ENCODE results near the gene SPARCL1. TPM values are rescaled to one million over a fixed set of nuclear protein-coding genes. Genes with fewer than 3 reads are reported as not detected.

SPARCL1 gene
- total and polyA plus RNA-seq, 2 donors (not counting 1 experiment from before 2014, with no cell fraction given), result 0.64 to 4.1 TPM

GRCh38 chr4:87511500-87511899, 17.7 kb downstream of the SPARCL1 start:
- Histone ChIP-seq H3K4me2 (ENCODE audit: extremely low read depth, insufficient read depth, low read length) (no peak overlapping the region), H3K4me1 (ENCODE audit: control insufficient read depth, extremely low read depth, insufficient read depth, low read length) (peaks cover 5% of the 10 kb centered on the region), H3K9me3 (ENCODE audit: control insufficient read depth, insufficient read depth, low read depth, low read length) (no peaks in the 10 kb centered on the region), H4K20me1 (ENCODE audit: control insufficient read depth, extremely low read depth, insufficient read depth, low read length) (no peaks in the 10 kb centered on the region), H3K27ac (ENCODE audit: insufficient read depth, low read length) (no peak overlapping the region), H3K4me3 (replicated peaks in 1 of 4; ENCODE audit: control extremely low read depth in 1 of 4, insufficient read depth in 1 of 4, low read depth in 3 of 4, low read length in 4 of 4) (no peak overlapping the region), H3K9ac (ENCODE audit: insufficient read depth, low read length) (no peak overlapping the region), H3K36me3 (ENCODE audit: control insufficient read depth, insufficient read depth, low read length) (no peaks in the 10 kb centered on the region), H3K79me2 (ENCODE audit: control insufficient read depth, insufficient read depth, low read length) (no peaks in the 10 kb centered on the region), H3K27me3 (ENCODE audit: control insufficient read depth, insufficient read depth, low read length) (no peaks in the 10 kb centered on the region), H2AFZ (ENCODE audit: low read length) (no peak overlapping the region)
- no peak for TF ChIP-seq EZH2 (IDR thresholded peaks at IDR 0.05; ENCODE audit: low read length, missing control alignments)
- TF ChIP-seq CTCF (conservative IDR thresholded peaks at IDR 0.05 in 1 of 2, IDR thresholded peaks at IDR 0.05 in 1 of 2; ENCODE audit: low read depth in 1 of 2, low read length in 2 of 2), result no peak
- no peak for DNase-seq (ENCODE audit: low read depth in 2 of 2)

GRCh38 chr4:87510747-87511146, 18.4 kb downstream of the SPARCL1 start:
- Histone ChIP-seq H3K36me3 (ENCODE audit: control insufficient read depth, insufficient read depth, low read length) (no peaks in the 10 kb centered on the region), H3K4me3 (replicated peaks in 1 of 4; ENCODE audit: control extremely low read depth in 1 of 4, insufficient read depth in 1 of 4, low read depth in 3 of 4, low read length in 4 of 4) (no peak overlapping the region), H4K20me1 (ENCODE audit: control insufficient read depth, extremely low read depth, insufficient read depth, low read length) (no peaks in the 10 kb centered on the region), H3K9ac (ENCODE audit: insufficient read depth, low read length) (no peak overlapping the region), H3K9me3 (ENCODE audit: control insufficient read depth, insufficient read depth, low read depth, low read length) (no peaks in the 10 kb centered on the region), H3K4me2 (ENCODE audit: extremely low read depth, insufficient read depth, low read length) (no peak overlapping the region), H3K27me3 (ENCODE audit: control insufficient read depth, insufficient read depth, low read length) (no peaks in the 10 kb centered on the region), H2AFZ (ENCODE audit: low read length) (no peak overlapping the region), H3K27ac (ENCODE audit: insufficient read depth, low read length) (no peak overlapping the region), H3K79me2 (ENCODE audit: control insufficient read depth, insufficient read depth, low read length) (no peaks in the 10 kb centered on the region), H3K4me1 (ENCODE audit: control insufficient read depth, extremely low read depth, insufficient read depth, low read length) (peaks cover 5% of the 10 kb centered on the region)
- no peak for DNase-seq (ENCODE audit: low read depth in 2 of 2)
- TF ChIP-seq EZH2 (IDR thresholded peaks at IDR 0.05; ENCODE audit: low read length, missing control alignments) (no peak), CTCF (conservative IDR thresholded peaks at IDR 0.05 in 1 of 2, IDR thresholded peaks at IDR 0.05 in 1 of 2; ENCODE audit: low read depth in 1 of 2, low read length in 2 of 2) (no peak)

- Histone ChIP-seq H3K27me3 (ENCODE audit: control insufficient read depth, insufficient read depth, low read length) (no peaks in the 10 kb centered on the region), H4K20me1 (ENCODE audit: control insufficient read depth, extremely low read depth, insufficient read depth, low read length) (no peaks in the 10 kb centered on the region), H3K4me2 (ENCODE audit: extremely low read depth, insufficient read depth, low read length) (peak overlapping the region; percentile 38), H2AFZ (ENCODE audit: low read length) (peak overlapping the region; percentile 45), H3K79me2 (ENCODE audit: control insufficient read depth, insufficient read depth, low read length) (no peaks in the 10 kb centered on the region), H3K4me1 (ENCODE audit: control insufficient read depth, extremely low read depth, insufficient read depth, low read length) (peaks cover 11% of the 10 kb centered on the region), H3K27ac (ENCODE audit: insufficient read depth, low read length) (peak overlapping the region; percentile 67), H3K9me3 (ENCODE audit: control insufficient read depth, insufficient read depth, low read depth, low read length) (no peaks in the 10 kb centered on the region), H3K9ac (ENCODE audit: insufficient read depth, low read length) (no peak overlapping the region), H3K4me3 (replicated peaks in 1 of 4; ENCODE audit: control extremely low read depth in 1 of 4, insufficient read depth in 1 of 4, low read depth in 3 of 4, low read length in 4 of 4) (no peak overlapping the region), H3K36me3 (ENCODE audit: control insufficient read depth, insufficient read depth, low read length) (no peaks in the 10 kb centered on the region)
- TF ChIP-seq EZH2 (IDR thresholded peaks at IDR 0.05; ENCODE audit: low read length, missing control alignments), result no peak
- DNase-seq (ENCODE audit: low read depth in 2 of 2), result peak; percentile 92 to 95
Observed at GRCh38 chr4:87506974-87507701, 22.0 kb downstream of the SPARCL1 start.
